ENCODE results near the gene NRIP3. TPM values are rescaled to one million over a fixed set of nuclear protein-coding genes. Genes with fewer than 3 reads are reported as not detected.

Gene NRIP3
- total RNA-seq, 1 experiment from 2014 or later, result 24.9 TPM

- no peak for DNase-seq (ENCODE audit: low spot score)
Observed at GRCh38 chr11:8932564-8933180, 71.1 kb downstream of the NRIP3 start, which contains the start of gene C11orf16. Gene C11orf16, minus strand, starts transcription at chr11:8932947. Its CDS starts 639 bp downstream, at chr11:8932308.

Other genes with a start within 250 kb of the NRIP3 start
- gene AKIP1, start 92.8 kb downstream of the NRIP3 start, total RNA-seq (2014; rRNA removed; shearing (Covaris generic)), result 126 and 130 TPM in 2 replicates
- 0.31 TPM in 1 of 2 replicates, not detected in the other for gene C11orf16, start 71.1 kb downstream of the NRIP3 start, total RNA-seq (2014; rRNA removed; shearing (Covaris generic))
- gene ASCL3, start 61.0 kb downstream of the NRIP3 start, total RNA-seq (2014; rRNA removed; shearing (Covaris generic)), result not detected in 2 replicates
- 61.6 and 66.5 TPM in 2 replicates for gene TMEM9B, start 39.6 kb downstream of the NRIP3 start, total RNA-seq (2014; rRNA removed; shearing (Covaris generic))
- gene SCUBE2, start 87.6 kb upstream of the NRIP3 start, total RNA-seq (2014; rRNA removed; shearing (Covaris generic)), result 0.47 TPM in 1 of 2 replicates, not detected in the other